Astrocyte (in vitro differentiated cells and primary cell): ENCODE results near the gene SUMO3.

Experiments
- EZH2 ChIP-seq: IDR thresholded peaks from 2 replicates; pipeline ENCODE4 v1.6.1; 2012; ENCODE audit warnings: mild to moderate bottlenecking, low read length, inconsistent platforms; ENCODE audit not compliant: insufficient read depth
- TF ChIP-seq, protein P1 (sequence below): IDR thresholded peaks from 2 replicates; pipeline ENCODE4 v1.5.1; 2011; ENCODE audit warnings: low read depth, mild to moderate bottlenecking, inconsistent platforms, low read length, moderate library complexity; ENCODE audit not compliant: insufficient read depth

DNA sequence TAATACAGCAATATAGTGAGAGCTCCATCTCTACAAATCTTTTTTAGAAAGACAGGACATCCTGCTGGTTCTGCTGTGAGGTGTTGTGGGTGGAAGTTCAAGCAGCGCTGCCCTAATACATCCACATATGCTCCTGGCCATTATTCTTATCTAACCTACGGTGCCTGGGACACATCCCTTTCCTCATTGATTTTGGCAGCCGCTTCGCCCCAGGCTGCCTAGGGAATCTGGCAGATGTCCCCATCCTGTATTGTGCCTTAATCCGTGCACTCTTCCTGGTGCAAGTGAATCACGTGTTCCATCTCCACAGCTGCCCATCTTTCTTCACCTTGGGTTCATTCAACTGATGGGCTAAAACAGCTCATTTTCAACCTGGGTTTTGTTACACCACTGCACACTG, 13.1 kb downstream of the SUMO3 start:
- TF ChIP-seq, protein P1, sequence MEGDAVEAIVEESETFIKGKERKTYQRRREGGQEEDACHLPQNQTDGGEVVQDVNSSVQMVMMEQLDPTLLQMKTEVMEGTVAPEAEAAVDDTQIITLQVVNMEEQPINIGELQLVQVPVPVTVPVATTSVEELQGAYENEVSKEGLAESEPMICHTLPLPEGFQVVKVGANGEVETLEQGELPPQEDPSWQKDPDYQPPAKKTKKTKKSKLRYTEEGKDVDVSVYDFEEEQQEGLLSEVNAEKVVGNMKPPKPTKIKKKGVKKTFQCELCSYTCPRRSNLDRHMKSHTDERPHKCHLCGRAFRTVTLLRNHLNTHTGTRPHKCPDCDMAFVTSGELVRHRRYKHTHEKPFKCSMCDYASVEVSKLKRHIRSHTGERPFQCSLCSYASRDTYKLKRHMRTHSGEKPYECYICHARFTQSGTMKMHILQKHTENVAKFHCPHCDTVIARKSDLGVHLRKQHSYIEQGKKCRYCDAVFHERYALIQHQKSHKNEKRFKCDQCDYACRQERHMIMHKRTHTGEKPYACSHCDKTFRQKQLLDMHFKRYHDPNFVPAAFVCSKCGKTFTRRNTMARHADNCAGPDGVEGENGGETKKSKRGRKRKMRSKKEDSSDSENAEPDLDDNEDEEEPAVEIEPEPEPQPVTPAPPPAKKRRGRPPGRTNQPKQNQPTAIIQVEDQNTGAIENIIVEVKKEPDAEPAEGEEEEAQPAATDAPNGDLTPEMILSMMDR = no peak
- TF ChIP-seq EZH2 = no peak
